ENCODE results near the gene CXCL12. TPM values are rescaled to one million over a fixed set of nuclear protein-coding genes. Genes with fewer than 3 reads are reported as not detected.

The CXCL12 gene
- total RNA-seq, 2 donors from 2014 or later = 0.91 to 13.5 TPM

GRCh38 chr10:44392420-44392819, 7.5 kb upstream of the CXCL12 start:
- Histone ChIP-seq H3K27me3 (ENCODE audit: control insufficient read depth, insufficient read depth, low read length, poor library complexity, severe bottlenecking) (peaks cover 52% of the 10 kb centered on the region), H3K9ac (ENCODE audit: extremely low read depth, low read length, poor library complexity, severe bottlenecking) (no peak overlapping the region), H3K9me3 (ENCODE audit: control insufficient read depth, low read length) (no peaks in the 10 kb centered on the region), H3K4me3 (ENCODE audit: low read length) (no peak overlapping the region), H3K4me1 (ENCODE audit: control insufficient read depth, insufficient read depth, low read length) (no peaks in the 10 kb centered on the region), H3K36me3 (ENCODE audit: control insufficient read depth, insufficient read depth, low read length) (no peaks in the 10 kb centered on the region), H3K27ac (ENCODE audit: low read depth, low read length) (no peak overlapping the region)
- Mint-ChIP-seq H3K9me3 (no peaks in the 10 kb centered on the region), H3K4me3 (no peak overlapping the region), H3K4me1 (peaks cover 6% of the 10 kb centered on the region), H3K27me3 (ENCODE audit: insufficient read depth) (peaks cover 65% of the 10 kb centered on the region), H3K36me3 (ENCODE audit: low read depth) (no peaks in the 10 kb centered on the region), H3K27ac (no peak overlapping the region)
- TF ChIP-seq CTCF (conservative IDR thresholded peaks at IDR 0.05) = no peak
- DNase-seq = no peak
- WGBS, 2 experiments (ENCODE audit: insufficient coverage in 1 of 2, insufficient read length in 1 of 2) = 86% methylated on average over 2 to 3 of the region's 3 CpGs

- H3K27ac Mint-ChIP-seq = no peak overlapping the region
Measured at GRCh38 chr10:44391981-44392380, 7.1 kb upstream of the CXCL12 start.

GRCh38 chr10:44390585-44391072, 5.7 kb upstream of the CXCL12 start:
- Mint-ChIP-seq H3K4me1 (peaks cover 2% of the 10 kb centered on the region), H3K9me3 (no peaks in the 10 kb centered on the region), H3K4me3 (no peak overlapping the region), H3K27me3 (ENCODE audit: insufficient read depth) (peaks cover 63% of the 10 kb centered on the region), H3K36me3 (ENCODE audit: low read depth) (no peaks in the 10 kb centered on the region), H3K27ac (no peak overlapping the region)
- Histone ChIP-seq H3K9ac (ENCODE audit: extremely low read depth, low read length, poor library complexity, severe bottlenecking) (no peak overlapping the region), H3K4me1 (ENCODE audit: control insufficient read depth, insufficient read depth, low read length) (no peaks in the 10 kb centered on the region), H3K36me3 (ENCODE audit: control insufficient read depth, insufficient read depth, low read length) (no peaks in the 10 kb centered on the region), H3K4me3 (ENCODE audit: low read length) (no peak overlapping the region), H3K9me3 (ENCODE audit: control insufficient read depth, low read length) (no peaks in the 10 kb centered on the region), H3K27ac (ENCODE audit: low read depth, low read length) (no peak overlapping the region), H3K27me3 (ENCODE audit: control insufficient read depth, insufficient read depth, low read length, poor library complexity, severe bottlenecking) (peaks cover 47% of the 10 kb centered on the region)
- WGBS, 2 experiments (ENCODE audit: insufficient coverage in 1 of 2, insufficient read length in 1 of 2) = 95 to 97% methylated on average over 3 of the region's 3 CpGs
- peak; percentile 28 for DNase-seq
- TF ChIP-seq CTCF (conservative IDR thresholded peaks at IDR 0.05) = no peak

More at GRCh38 chr10:44391981-44392380, 7.1 kb upstream of the CXCL12 start:
- H3K9me3 Mint-ChIP-seq = no peaks in the 10 kb centered on the region
- Histone ChIP-seq H3K36me3 (ENCODE audit: control insufficient read depth, insufficient read depth, low read length) (no peaks in the 10 kb centered on the region), H3K9me3 (ENCODE audit: control insufficient read depth, low read length) (no peaks in the 10 kb centered on the region), H3K4me1 (ENCODE audit: control insufficient read depth, insufficient read depth, low read length) (no peaks in the 10 kb centered on the region), H3K27me3 (ENCODE audit: control insufficient read depth, insufficient read depth, low read length, poor library complexity, severe bottlenecking) (peaks cover 50% of the 10 kb centered on the region), H3K9ac (ENCODE audit: extremely low read depth, low read length, poor library complexity, severe bottlenecking) (no peak overlapping the region), H3K4me3 (ENCODE audit: low read length) (no peak overlapping the region), H3K27ac (ENCODE audit: low read depth, low read length) (no peak overlapping the region)
- DNase-seq = peak; percentile 13
- TF ChIP-seq CTCF (conservative IDR thresholded peaks at IDR 0.05) = no peak
- peaks cover 5% of the 10 kb centered on the region for H3K4me1 Mint-ChIP-seq
- H3K4me3 Mint-ChIP-seq = no peak overlapping the region
- 100% methylated on average over 2 of the region's 2 CpGs; no CpG with 5 or more reads in 1 of the 2 experiments for whole genome bisulfite sequencing, 2 experiments (ENCODE audit: insufficient coverage in 1 of 2, insufficient read length in 1 of 2)
- peaks cover 65% of the 10 kb centered on the region for H3K27me3 Mint-ChIP-seq (ENCODE audit: insufficient read depth)
- no peaks in the 10 kb centered on the region for H3K36me3 Mint-ChIP-seq (ENCODE audit: low read depth)

Measured in endodermal cell (in vitro differentiated cells).